GM18951 (cell line): Measurements from ENCODE around the gene SPON2.

ENCODE experiments used
- POLR2A ChIP-seq: IDR thresholded peaks from 4 replicates; pipeline ENCODE4 v1.6.1; 2011; ENCODE audit warnings: mild to moderate bottlenecking; ENCODE audit not compliant: insufficient read length, insufficient read depth; ENCODE audit errors: extremely low read depth
- in situ Hi-C: fragments of 300-500 bp; cut with MboI; formaldehyde crosslinking; loops from one replicate; pipeline ENCODE4 v1.12.0; 2022; ENCODE audit warnings: low sequenced_read_pairs, mixed read lengths, inconsistent platforms; ENCODE audit not compliant: unreplicated experiment

SPON2 gene

GRCh38 chr4:1212546-1213335 is 40.4 kb upstream of the SPON2 start:
- in situ Hi-C loops = no loop called here
- TF ChIP-seq POLR2A = no peak

GRCh38 chr4:1211891-1212545 is 39.6 kb upstream of the SPON2 start:
- no peak for TF ChIP-seq POLR2A
- in situ Hi-C loops = no loop called here

- TF ChIP-seq POLR2A = no peak
- in situ Hi-C loops = no loop called here
Observed at GRCh38 chr4:1211371-1211770, 39.0 kb upstream of the SPON2 start.

GRCh38 chr4:1210971-1211370 is 38.6 kb upstream of the SPON2 start:
- TF ChIP-seq POLR2A = no peak
- in situ Hi-C loops = no loop called here

GRCh38 chr4:1210241-1210841 is 38.0 kb upstream of the SPON2 start:
- in situ Hi-C loops = no loop called here
- no peak for TF ChIP-seq POLR2A

GRCh38 chr4:1209821-1210220 is 37.4 kb upstream of the SPON2 start:
- in situ Hi-C loops = no loop called here
- TF ChIP-seq POLR2A = no peak

GRCh38 chr4:1208970-1209704 is 36.8 kb upstream of the SPON2 start:
- in situ Hi-C loops = no loop called here
- no peak for TF ChIP-seq POLR2A

- in situ Hi-C loops = no loop called here
- no peak for TF ChIP-seq POLR2A
Observed at GRCh38 chr4:1208266-1208961, 36.0 kb upstream of the SPON2 start.

GRCh38 chr4:1207603-1208265 is 35.4 kb upstream of the SPON2 start:
- in situ Hi-C loops = no loop called here
- no peak for TF ChIP-seq POLR2A

- TF ChIP-seq POLR2A = no peak
Observed at GRCh38 chr4:1207157-1207470, 34.7 kb upstream of the SPON2 start.

GRCh38 chr4:1206299-1207156 is 34.1 kb upstream of the SPON2 start:
- TF ChIP-seq POLR2A = no peak
- in situ Hi-C loops = no loop called here

More at GRCh38 chr4:1207157-1207470, 34.7 kb upstream of the SPON2 start:
- in situ Hi-C loops = no loop called here
